Measurements from ENCODE around the gene GRM5. TPM values are rescaled to one million over a fixed set of nuclear protein-coding genes. Genes with fewer than 3 reads are reported as not detected.

The GRM5 gene
- total RNA-seq, 1 donor: under 0.01 TPM

DNA sequence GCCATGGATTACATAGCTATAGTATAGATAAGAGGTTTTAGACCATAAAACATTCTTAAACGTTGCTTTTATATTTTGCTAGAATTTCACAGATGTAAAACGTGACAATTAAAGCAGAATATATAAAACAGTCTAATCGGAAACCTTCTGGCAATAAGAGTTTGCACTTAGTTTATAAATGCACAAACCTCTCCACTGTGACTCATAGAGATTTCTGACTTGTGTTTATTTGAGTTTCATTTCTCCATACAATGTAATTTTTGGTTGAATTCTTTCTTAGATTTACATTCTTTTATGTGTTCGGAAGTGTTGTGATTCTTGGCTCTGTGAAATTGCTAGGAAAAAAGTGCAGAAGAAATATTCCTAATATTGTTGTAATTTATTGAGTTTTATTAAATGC, 439.6 kb downstream of the GRM5 start:
- H3K4me3 ChIP-seq (ENCODE audit: low read depth, low read length): no peak overlapping the region
- DNase-seq (ENCODE audit: low read depth): no peak
- TF ChIP-seq CTCF (IDR thresholded peaks at IDR 0.05; ENCODE audit: insufficient read depth, low read depth, low read length): no peak

- DNase-seq (ENCODE audit: low read depth): no peak
- H3K4me3 ChIP-seq (ENCODE audit: low read depth, low read length): no peak overlapping the region
- TF ChIP-seq CTCF (IDR thresholded peaks at IDR 0.05; ENCODE audit: insufficient read depth, low read depth, low read length): no peak
Measured at GRCh38 chr11:88623531-88623930, 442.3 kb downstream of the GRM5 start.

DNA sequence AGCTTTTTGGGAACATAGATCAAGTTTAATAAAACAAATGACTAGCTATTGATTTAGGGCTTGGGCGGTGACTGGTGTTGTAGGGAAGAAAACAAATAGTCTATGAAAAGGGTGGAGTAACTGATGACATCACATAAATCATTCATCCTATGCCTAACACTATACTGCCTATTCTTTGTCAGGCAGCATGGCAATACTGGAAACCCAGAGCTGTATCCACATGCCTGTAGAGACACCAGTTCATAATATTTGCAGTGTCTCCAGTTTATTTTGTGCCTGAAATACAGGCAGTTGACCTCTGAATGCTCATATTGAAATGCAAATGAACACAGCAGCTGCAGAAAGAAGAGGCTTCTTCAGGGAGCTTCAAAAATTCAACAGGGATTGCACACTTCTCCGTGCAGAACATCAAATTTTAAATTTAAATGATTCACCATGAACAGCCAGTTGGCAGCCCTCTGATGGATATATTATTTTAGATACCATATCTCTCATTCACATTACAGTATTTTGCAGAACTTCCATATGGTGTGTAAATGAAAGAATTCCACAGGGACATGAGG, 445.1 kb downstream of the GRM5 start:
- DNase-seq (ENCODE audit: low read depth): no peak
- no peak overlapping the region for H3K4me3 ChIP-seq (ENCODE audit: low read depth, low read length)
- no peak for TF ChIP-seq CTCF (IDR thresholded peaks at IDR 0.05; ENCODE audit: insufficient read depth, low read depth, low read length)

DNA sequence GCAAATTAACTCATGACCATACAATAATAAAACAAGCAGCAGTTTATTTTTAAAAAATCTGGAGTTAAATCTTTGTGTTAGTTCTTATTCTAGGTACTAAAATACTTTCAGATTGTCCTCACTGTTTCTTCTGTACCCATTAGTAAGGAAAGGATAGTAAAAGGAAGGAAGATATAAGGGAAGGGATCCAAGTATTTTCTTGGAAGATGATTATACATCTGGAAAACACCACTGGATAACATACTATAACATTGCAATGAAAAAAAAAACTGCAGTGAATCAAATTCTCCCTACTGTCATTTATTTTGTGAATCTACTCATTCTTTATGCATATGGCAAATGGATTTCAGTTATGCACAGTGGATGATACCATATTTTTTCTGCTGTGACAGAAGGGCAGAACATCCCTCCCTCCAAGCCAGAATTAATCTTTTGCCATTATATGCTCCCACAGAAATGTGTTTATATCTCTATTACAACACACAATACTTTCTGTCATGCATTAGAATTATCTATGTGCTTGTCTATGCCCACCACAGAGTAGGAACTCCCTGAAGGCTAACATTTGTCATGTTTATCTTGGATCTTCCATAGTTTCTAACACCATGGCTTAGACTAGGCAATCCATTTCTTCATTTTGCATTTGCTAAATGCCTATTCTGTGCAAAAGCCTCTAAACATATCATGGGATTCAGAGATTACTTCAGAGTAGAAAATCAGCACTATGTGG, 446.0 kb downstream of the GRM5 start:
- no peak for TF ChIP-seq CTCF (IDR thresholded peaks at IDR 0.05; ENCODE audit: insufficient read depth, low read depth, low read length)
- DNase-seq (ENCODE audit: low read depth): no peak
- no peak overlapping the region for H3K4me3 ChIP-seq (ENCODE audit: low read depth, low read length)

GRCh38 chr11:88619071-88619425, 446.7 kb downstream of the GRM5 start:
- no peak for TF ChIP-seq CTCF (IDR thresholded peaks at IDR 0.05; ENCODE audit: insufficient read depth, low read depth, low read length)
- no peak for DNase-seq (ENCODE audit: low read depth)
- H3K4me3 ChIP-seq (ENCODE audit: low read depth, low read length): no peak overlapping the region

- no peak for TF ChIP-seq CTCF (IDR thresholded peaks at IDR 0.05; ENCODE audit: insufficient read depth, low read depth, low read length)
- H3K4me3 ChIP-seq (ENCODE audit: low read depth, low read length): no peak overlapping the region
- DNase-seq (ENCODE audit: low read depth): no peak
Measured at GRCh38 chr11:88618327-88619070, 447.3 kb downstream of the GRM5 start.
